ENCODE measurements around the gene LYZL2. TPM values are rescaled to one million over a fixed set of nuclear protein-coding genes. Genes with fewer than 3 reads are reported as not detected.
"Not testable (repeated sequence)": the region's sequence is repeated elsewhere in the genome, so short reads cannot be mapped to it uniquely, and the experiment has no call there.

LYZL2 gene
- polyA plus RNA-seq, 3 donors = not detected

- Histone ChIP-seq H3K79me2 (ENCODE audit: insufficient read depth, low read length) (no peaks in the 10 kb centered on the region), H3K4me1 (ENCODE audit: control insufficient read depth in 1 of 2, insufficient read depth in 2 of 2, low read length in 2 of 2) (no peaks in the 10 kb centered on the region), H3K4me2 (replicated peaks; ENCODE audit: extremely low read depth, low read length, poor library complexity, severe bottlenecking) (no peak overlapping the region), H3K36me3 (replicated peaks in 1 of 2; ENCODE audit: control insufficient read depth in 1 of 2, insufficient read depth in 2 of 2, low read length in 2 of 2) (no peaks in the 10 kb centered on the region), H3K27ac (ENCODE audit: low read depth in 1 of 2, low read length in 2 of 2) (no peak overlapping the region), H3K4me3 (replicated peaks in 1 of 3; ENCODE audit: low read depth in 2 of 3, low read length in 3 of 3) (no peak overlapping the region), H2AFZ (ENCODE audit: insufficient read depth, low read depth, low read length, poor library complexity, severe bottlenecking) (no peak overlapping the region), H3K9me3 (replicated peaks in 1 of 2; ENCODE audit: control insufficient read depth in 1 of 2, insufficient read depth in 1 of 2, low read length in 2 of 2) (no peaks in the 10 kb centered on the region), H3K9ac (ENCODE audit: insufficient read depth, low read length, poor library complexity, severe bottlenecking) (no peak overlapping the region), H3K27me3 (ENCODE audit: control insufficient read depth in 2 of 2, insufficient read depth in 2 of 2, low read length in 2 of 2) (peaks cover 2 to 23% of the 10 kb centered on the region in 2 donors), H4K20me1 (ENCODE audit: insufficient read depth, low read length) (no peaks in the 10 kb centered on the region)
- Mint-ChIP-seq H3K4me3 (no peak overlapping the region), H3K27ac (no peak overlapping the region), H3K9me3 (peaks cover 0 to 9% (median 0%) of the 10 kb centered on the region in 7 donors), H3K4me1 (peaks cover 9% of the 10 kb centered on the region), H3K36me3 (no peaks in the 10 kb centered on the region), H3K27me3 (ENCODE audit: low read depth in 3 of 3) (peaks cover 43 to 53% (median 49%) of the 10 kb centered on the region in 3 donors)
- DNase-seq = no peak
- intact Hi-C loops (cut with micrococcal nuclease) = no loop called here
- TF ChIP-seq CTCF (IDR thresholded peaks at IDR 0.05) = no peak
- 100% methylated on average over 3 of the region's 8 CpGs for WGBS (ENCODE audit: insufficient coverage)
These were observed 17.5 kb upstream of the LYZL2 start for GRCh38 chr10:30647089-30647488.

GRCh38 chr10:30645340-30645827 is 15.8 kb upstream of the LYZL2 start:
- no peak for DNase-seq
- H3K4me3 ChIP-seq (replicated peaks in 1 of 3; ENCODE audit: low read depth in 2 of 3, low read length in 3 of 3) = no peak overlapping the region
- H3K9ac ChIP-seq (ENCODE audit: insufficient read depth, low read length, poor library complexity, severe bottlenecking) = no peak overlapping the region
- no peak overlapping the region for H3K27ac ChIP-seq (ENCODE audit: low read depth in 1 of 2, low read length in 2 of 2)
- H3K36me3 ChIP-seq (replicated peaks in 1 of 2; ENCODE audit: control insufficient read depth in 1 of 2, insufficient read depth in 2 of 2, low read length in 2 of 2) = no peaks in the 10 kb centered on the region
- peaks cover 2 to 25% of the 10 kb centered on the region in 2 donors for H3K27me3 ChIP-seq (ENCODE audit: control insufficient read depth in 2 of 2, insufficient read depth in 2 of 2, low read length in 2 of 2)
- peaks cover 50 to 54% (median 52%) of the 10 kb centered on the region in 3 donors for H3K27me3 Mint-ChIP-seq (ENCODE audit: low read depth in 3 of 3)
- H3K4me2 ChIP-seq (replicated peaks; ENCODE audit: extremely low read depth, low read length, poor library complexity, severe bottlenecking) = no peak overlapping the region
- intact Hi-C loops (cut with micrococcal nuclease) = no loop called here
- H3K9me3 ChIP-seq (replicated peaks in 1 of 2; ENCODE audit: control insufficient read depth in 1 of 2, insufficient read depth in 1 of 2, low read length in 2 of 2) = no peaks in the 10 kb centered on the region
- peaks cover 0 to 6% (median 0%) of the 10 kb centered on the region in 7 donors for H3K9me3 Mint-ChIP-seq
- H2AFZ ChIP-seq (ENCODE audit: insufficient read depth, low read depth, low read length, poor library complexity, severe bottlenecking) = no peak overlapping the region
- WGBS (ENCODE audit: insufficient coverage) = 33% methylated on average over 13 of the region's 15 CpGs
- H3K4me3 Mint-ChIP-seq = peak overlapping the region in 1 of 2 donors; percentile 72
- no peak overlapping the region for H3K27ac Mint-ChIP-seq
- no peaks in the 10 kb centered on the region for H3K36me3 Mint-ChIP-seq
- peaks cover 9% of the 10 kb centered on the region for H3K4me1 Mint-ChIP-seq
- TF ChIP-seq CTCF (IDR thresholded peaks at IDR 0.05) = no peak
- no peaks in the 10 kb centered on the region for H4K20me1 ChIP-seq (ENCODE audit: insufficient read depth, low read length)
- H3K4me1 ChIP-seq (ENCODE audit: control insufficient read depth in 1 of 2, insufficient read depth in 2 of 2, low read length in 2 of 2) = no peaks in the 10 kb centered on the region
- H3K79me2 ChIP-seq (ENCODE audit: insufficient read depth, low read length) = no peaks in the 10 kb centered on the region

- H3K4me3 ChIP-seq (replicated peaks in 1 of 3; ENCODE audit: low read depth in 2 of 3, low read length in 3 of 3); H3K9ac ChIP-seq (ENCODE audit: insufficient read depth, low read length, poor library complexity, severe bottlenecking); H3K9me3 Mint-ChIP-seq; H2AFZ ChIP-seq (ENCODE audit: insufficient read depth, low read depth, low read length, poor library complexity, severe bottlenecking); H3K4me1 Mint-ChIP-seq; H3K27ac Mint-ChIP-seq; H3K4me1 ChIP-seq (ENCODE audit: control insufficient read depth in 1 of 2, insufficient read depth in 2 of 2, low read length in 2 of 2); H3K9me3 ChIP-seq (replicated peaks in 1 of 2; ENCODE audit: control insufficient read depth in 1 of 2, insufficient read depth in 1 of 2, low read length in 2 of 2); H3K4me2 ChIP-seq (replicated peaks; ENCODE audit: extremely low read depth, low read length, poor library complexity, severe bottlenecking); H3K36me3 ChIP-seq (replicated peaks in 1 of 2; ENCODE audit: control insufficient read depth in 1 of 2, insufficient read depth in 2 of 2, low read length in 2 of 2); H4K20me1 ChIP-seq (ENCODE audit: insufficient read depth, low read length); H3K36me3 Mint-ChIP-seq; H3K79me2 ChIP-seq (ENCODE audit: insufficient read depth, low read length); H3K27ac ChIP-seq (ENCODE audit: low read depth in 1 of 2, low read length in 2 of 2); DNase-seq: not testable (repeated sequence)
- Mint-ChIP-seq H3K27me3 (ENCODE audit: low read depth in 3 of 3) (peaks cover 49 to 54% (median 50%) of the 10 kb centered on the region in 3 donors), H3K4me3 (peak overlapping the region in 1 of 2 donors; percentile 69)
- peaks cover 2 to 22% of the 10 kb centered on the region in 2 donors for H3K27me3 ChIP-seq (ENCODE audit: control insufficient read depth in 2 of 2, insufficient read depth in 2 of 2, low read length in 2 of 2)
- WGBS (ENCODE audit: insufficient coverage) = 80% methylated on average over 1 of the region's 5 CpGs
- intact Hi-C loops (cut with micrococcal nuclease) = loop anchor here in 1 of 2 donors (5.0 kb wide), 1 partner anchor 252 kb away; no protein-coding TSS in a partner anchor
These were observed 14.9 kb upstream of the LYZL2 start for GRCh38 chr10:30644408-30644861.

Measured in CD14-positive monocyte (primary cell).